GM23248 (cell line): ENCODE data around the gene HIVEP1. TPM values are rescaled to one million over a fixed set of nuclear protein-coding genes. Genes with fewer than 3 reads are reported as not detected.

Source experiments
- DNase-seq: peaks from one replicate; pipeline ENCODE4 v3.0.0-alpha.2; 2015
- H2AFZ ChIP-seq: fragments of 200-600 bp; sonication (generic); 2 replicates; pipeline ENCODE4 v1.6.1; 2016; ENCODE audit warnings: antibody characterized with exemption
- H3F3A ChIP-seq: fragments of 200-600 bp; sonication (generic); 2 replicates; pipeline ENCODE4 v1.6.1; 2016; ENCODE audit warnings: mild to moderate bottlenecking, antibody characterized with exemption, mixed run types; ENCODE audit not compliant: insufficient read depth
- H3K27ac ChIP-seq: fragments of 200-600 bp; sonication (generic); 2 replicates; pipeline ENCODE4 v1.5.1; 2016; ENCODE audit warnings: mild to moderate bottlenecking
- H3K27me3 ChIP-seq: fragments of 200-600 bp; sonication (generic); replicated peaks from 2 replicates; pipeline ENCODE4 v1.6.1; 2016; ENCODE audit warnings: mild to moderate bottlenecking; ENCODE audit not compliant: insufficient read depth
- H3K36me3 ChIP-seq: fragments of 200-600 bp; sonication (generic); 2 replicates; pipeline ENCODE4 v1.6.1; 2016; ENCODE audit warnings: low read depth, mild to moderate bottlenecking
- H3K4me1 ChIP-seq: fragments of 200-600 bp; sonication (generic); 2 replicates; pipeline ENCODE4 v1.6.1; 2016; ENCODE audit warnings: mild to moderate bottlenecking; ENCODE audit not compliant: insufficient read depth
- H3K4me2 ChIP-seq: fragments of 200-600 bp; sonication (generic); one replicate; pipeline ENCODE4 v1.6.1; 2016; ENCODE audit warnings: mild to moderate bottlenecking; ENCODE audit not compliant: unreplicated experiment
- H3K4me3 ChIP-seq: fragments of 200-600 bp; sonication (generic); 2 replicates; pipeline ENCODE4 v1.5.1; 2016; ENCODE audit warnings: mild to moderate bottlenecking
- H3K79me2 ChIP-seq: fragments of 200-600 bp; sonication (generic); 2 replicates; pipeline ENCODE4 v1.6.1; 2016; ENCODE audit warnings: mild to moderate bottlenecking; ENCODE audit not compliant: insufficient read depth
- H3K9ac ChIP-seq: fragments of 200-600 bp; sonication (generic); 2 replicates; pipeline ENCODE4 v1.6.1; 2016; ENCODE audit warnings: mild to moderate bottlenecking
- H3K9me2 ChIP-seq: fragments of 200-600 bp; sonication (generic); 2 replicates; pipeline ENCODE4 v1.6.1; 2016; ENCODE audit warnings: mixed run types, mild to moderate bottlenecking, moderate library complexity; ENCODE audit not compliant: insufficient read depth
- H3K9me3 ChIP-seq: fragments of 200-600 bp; sonication (generic); one replicate; pipeline ENCODE4 v1.6.1; 2017; ENCODE audit warnings: low read depth
- H4K20me1 ChIP-seq: fragments of 200-600 bp; sonication (generic); 2 replicates; pipeline ENCODE4 v1.6.0; 2016; ENCODE audit not compliant: insufficient read depth
- EZH2 ChIP-seq: fragments of 200-600 bp; sonication (generic); IDR thresholded peaks from 2 replicates; pipeline ENCODE4 v1.6.1; 2018; ENCODE audit warnings: antibody characterized with exemption, mild to moderate bottlenecking; ENCODE audit not compliant: insufficient read depth, poor library complexity, severe bottlenecking
- EZH2phosphoT487 ChIP-seq: fragments of 200-600 bp; sonication (generic); IDR thresholded peaks from 2 replicates; pipeline ENCODE4 v1.6.1; 2018; ENCODE audit warnings: antibody characterized with exemption, moderate library complexity, mild to moderate bottlenecking, low read depth; ENCODE audit not compliant: insufficient read depth
- WGBS, 2 experiments: methylation state at CpG; one replicate each; pipeline ENCODE4 v1.1.6; 2015 to 2017; ENCODE audit warnings: low lambda C conversion rate in 2 of 2, low coverage in 1 of 2; ENCODE audit errors: missing lambda C conversion rate in 2 of 2; 5-methylcytosine and 5-hydroxymethylcytosine counted together
- in situ Hi-C: fragments of 300-500 bp; cut with MboI; formaldehyde crosslinking; loops from 2 replicates; pipeline ENCODE4 v1.15.0; 2020
- polyA plus RNA-seq: library from polyadenylated mRNA; unstranded; fragments of >200 nt; fragmentation: Nextera tagmentation; extraction: Ambion mirVana; gene quantifications from 2 replicates; pipeline ENCODE4 v1.2.1, GENCODE V29; 2016
- total RNA-seq: library from RNA; depleted of rRNA; stranded (reverse); fragments of >200 nt; shearing (Covaris generic); gene quantifications from 2 replicates; pipeline ENCODE4 v1.2.3, GENCODE V29; 2014

Gene HIVEP1
- total and polyA plus RNA-seq, 2 experiments from 2014 or later: 3.3 to 7.1 TPM

DNA sequence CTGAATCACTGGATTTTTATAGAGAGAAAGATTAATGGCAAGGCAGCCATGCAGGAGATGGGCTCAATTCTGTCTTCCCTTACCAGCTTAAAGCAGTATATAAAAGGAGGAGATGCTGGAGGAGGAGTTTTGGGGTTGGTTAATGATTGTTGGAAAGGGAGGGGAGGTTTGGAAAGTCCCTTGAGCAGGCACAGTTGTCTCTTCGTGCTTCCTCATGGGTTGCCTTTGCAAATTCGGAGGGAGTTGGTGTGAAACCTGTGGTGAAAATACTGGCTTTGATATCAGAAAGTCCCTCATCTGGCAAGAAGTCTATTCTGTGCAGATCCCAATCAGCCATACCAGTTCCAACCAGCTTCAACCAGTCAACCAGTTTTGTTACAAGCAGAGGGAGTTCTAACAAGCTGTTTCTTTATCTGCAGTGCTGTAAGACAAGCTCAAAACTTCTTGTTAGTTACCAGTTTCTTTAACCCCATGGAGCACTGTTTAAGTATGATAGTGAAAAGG lies 107.0 kb downstream of the HIVEP1 start:
- no peak overlapping the region for H3K4me3 ChIP-seq
- H2AFZ ChIP-seq: no peak overlapping the region
- no peaks in the 10 kb centered on the region for H3K79me2 ChIP-seq
- no peak for DNase-seq
- WGBS, 2 experiments: 49 to 66% methylated on average over 2 of the region's 2 CpGs
- no peak for TF ChIP-seq EZH2
- no peak for TF ChIP-seq EZH2phosphoT487
- H3K4me2 ChIP-seq: no peak overlapping the region
- H3K9me2 ChIP-seq: no peaks in the 10 kb centered on the region
- no peaks in the 10 kb centered on the region for H3K27me3 ChIP-seq
- H3K9ac ChIP-seq: no peak overlapping the region
- no peaks in the 10 kb centered on the region for H3K4me1 ChIP-seq
- in situ Hi-C loops: no loop called here
- no peaks in the 10 kb centered on the region for H3K9me3 ChIP-seq
- no peaks in the 10 kb centered on the region for H4K20me1 ChIP-seq
- no peaks in the 10 kb centered on the region for H3F3A ChIP-seq
- peaks cover 16% of the 10 kb centered on the region; the same call in 1 of the 2 replicates for H3K36me3 ChIP-seq
- no peak overlapping the region for H3K27ac ChIP-seq

DNA sequence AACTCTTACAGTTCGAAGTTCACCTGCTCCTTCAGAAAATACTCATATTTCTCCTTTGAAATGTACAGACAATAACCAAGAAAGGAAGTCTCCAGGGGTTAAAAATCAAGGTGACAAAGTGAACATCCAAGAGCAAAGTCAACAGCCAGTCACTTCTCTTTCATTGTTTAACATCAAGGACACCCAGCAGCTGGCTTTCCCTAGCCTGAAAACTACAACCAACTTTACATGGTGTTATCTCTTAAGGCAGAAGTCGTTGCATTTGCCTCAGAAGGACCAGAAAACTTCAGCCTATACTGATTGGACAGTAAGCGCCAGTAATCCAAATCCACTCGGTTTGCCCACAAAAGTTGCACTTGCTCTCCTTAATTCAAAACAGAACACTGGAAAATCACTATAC lies 113.3 kb downstream of the HIVEP1 start:
- no peaks in the 10 kb centered on the region for H3K9me3 ChIP-seq
- no peak overlapping the region for H3K4me3 ChIP-seq
- no peak overlapping the region for H2AFZ ChIP-seq
- TF ChIP-seq EZH2 (no peak), EZH2phosphoT487 (no peak)
- H3K36me3 ChIP-seq: peaks cover 11% of the 10 kb centered on the region; the same call in 1 of the 2 replicates
- H3K4me1 ChIP-seq: no peaks in the 10 kb centered on the region
- no peak for DNase-seq
- H3K27ac ChIP-seq: no peak overlapping the region
- in situ Hi-C loops: no loop called here
- no peak overlapping the region for H3K4me2 ChIP-seq
- H4K20me1 ChIP-seq: no peaks in the 10 kb centered on the region
- H3K27me3 ChIP-seq: no peaks in the 10 kb centered on the region
- no peak overlapping the region for H3K9ac ChIP-seq
- no peaks in the 10 kb centered on the region for H3K9me2 ChIP-seq
- 74 to 77% methylated on average over 4 of the region's 4 CpGs for WGBS, 2 experiments
- H3F3A ChIP-seq: no peaks in the 10 kb centered on the region
- H3K79me2 ChIP-seq: no peaks in the 10 kb centered on the region

DNA sequence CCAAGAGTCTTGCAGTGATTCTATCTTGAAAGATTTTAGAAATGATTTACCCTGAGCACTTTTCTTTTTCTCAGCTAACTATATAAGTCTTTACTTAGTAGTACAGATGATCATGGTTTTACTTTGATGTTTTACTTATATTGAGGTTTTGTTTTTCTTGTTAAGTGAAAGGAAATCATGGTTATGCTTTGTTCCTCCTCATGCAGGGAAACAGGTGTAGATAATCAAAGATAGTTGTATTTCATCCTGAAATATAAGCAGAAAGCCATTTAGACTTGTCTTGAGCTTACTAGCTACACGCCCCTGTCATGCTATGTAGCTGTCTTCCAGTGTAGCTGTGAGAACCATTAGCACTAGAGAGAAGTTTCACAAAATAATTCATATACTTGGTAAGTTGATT lies 113.9 kb downstream of the HIVEP1 start:
- Histone ChIP-seq H3K4me1 (no peaks in the 10 kb centered on the region), H4K20me1 (no peaks in the 10 kb centered on the region), H3K4me2 (no peak overlapping the region), H3K9me3 (no peaks in the 10 kb centered on the region), H3K9me2 (no peaks in the 10 kb centered on the region), H3K27ac (no peak overlapping the region), H3K79me2 (no peaks in the 10 kb centered on the region), H3K27me3 (no peaks in the 10 kb centered on the region), H2AFZ (no peak overlapping the region), H3F3A (no peaks in the 10 kb centered on the region), H3K36me3 (peaks cover 6% of the 10 kb centered on the region; the same call in 1 of the 2 replicates), H3K9ac (no peak overlapping the region), H3K4me3 (no peak overlapping the region)
- TF ChIP-seq EZH2 (no peak), EZH2phosphoT487 (no peak)
- DNase-seq: no peak
- in situ Hi-C loops: no loop called here
- 87 to 93% methylated on average over 1 of the region's 1 CpG for WGBS, 2 experiments

DNA sequence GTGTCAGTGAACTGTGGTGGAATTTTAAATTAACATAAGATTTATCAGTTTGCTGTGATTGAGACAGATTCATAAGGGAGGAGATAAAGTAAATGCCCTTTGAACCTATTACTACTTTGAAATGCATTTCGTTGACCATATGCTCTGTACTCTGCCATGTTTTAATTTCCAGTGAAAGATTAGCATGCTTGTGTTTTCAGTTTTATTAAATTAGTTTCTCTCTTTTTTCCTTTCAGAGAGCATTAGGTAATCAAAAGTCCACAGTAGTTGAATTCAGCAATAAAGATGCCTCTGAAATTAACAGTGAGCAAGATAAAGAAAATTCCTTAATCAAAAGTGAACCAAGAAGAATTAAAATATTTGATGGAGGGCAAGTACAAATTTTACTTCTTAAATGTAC lies 117.4 kb downstream of the HIVEP1 start:
- TF ChIP-seq EZH2phosphoT487: no peak
- no peak for TF ChIP-seq EZH2
- Histone ChIP-seq H2AFZ (no peak overlapping the region), H3K36me3 (no peaks in the 10 kb centered on the region; the same call in 1 of the 2 replicates), H3K9me2 (no peaks in the 10 kb centered on the region), H3F3A (no peaks in the 10 kb centered on the region), H3K4me2 (no peak overlapping the region), H3K27me3 (no peaks in the 10 kb centered on the region), H3K27ac (no peak overlapping the region), H3K9me3 (no peaks in the 10 kb centered on the region), H3K4me3 (no peak overlapping the region), H3K4me1 (0 out of 2 replicates have a peak, but pooled peaks cover 10% of the 10 kb centered on the region), H3K79me2 (no peaks in the 10 kb centered on the region), H4K20me1 (no peaks in the 10 kb centered on the region), H3K9ac (no peak overlapping the region)
- no peak for DNase-seq
- 93 to 100% methylated on average over 1 of the region's 1 CpG for WGBS, 2 experiments
- in situ Hi-C loops: no loop called here
